Amniotic epithelial cell (primary cell): ENCODE data around the gene PRSS33.

Experiments used
- DNase-seq: peaks from one replicate; pipeline ENCODE4 v3.0.0-alpha.2; 2010; ENCODE audit warnings: low read depth

PRSS33 gene

GRCh38 chr16:2776500-2777139 lies 10.7 kb downstream of the PRSS33 start:
- DNase-seq: no peak

- no peak for DNase-seq
These were observed 11.4 kb downstream of the PRSS33 start for GRCh38 chr16:2775765-2776499.

- DNase-seq: no peak
These were observed 12.1 kb downstream of the PRSS33 start for GRCh38 chr16:2775131-2775716.

GRCh38 chr16:2774161-2774891 lies 13.0 kb downstream of the PRSS33 start:
- DNase-seq: no peak

- DNase-seq: peak; percentile 55
These were observed 14.0 kb downstream of the PRSS33 start for GRCh38 chr16:2773188-2773968.

GRCh38 chr16:2771496-2772402 lies 15.6 kb downstream of the PRSS33 start:
- no peak for DNase-seq

GRCh38 chr16:2770057-2770951 lies 17.1 kb downstream of the PRSS33 start:
- no peak for DNase-seq

GRCh38 chr16:2769675-2770056 lies 17.7 kb downstream of the PRSS33 start:
- peak; percentile 85 for DNase-seq

- DNase-seq: peak; percentile 41
These were observed 18.2 kb downstream of the PRSS33 start for GRCh38 chr16:2769100-2769529.

- peak; percentile 79 for DNase-seq
These were observed 18.8 kb downstream of the PRSS33 start for GRCh38 chr16:2768403-2769089.

- no peak for DNase-seq
These were observed 19.5 kb downstream of the PRSS33 start for GRCh38 chr16:2767891-2768290.

- DNase-seq: no peak
These were observed 20.1 kb downstream of the PRSS33 start for GRCh38 chr16:2767140-2767731.

- DNase-seq: no peak
These were observed 20.8 kb downstream of the PRSS33 start for GRCh38 chr16:2766430-2767139.

- DNase-seq: no peak
These were observed 21.6 kb downstream of the PRSS33 start for GRCh38 chr16:2765462-2766404.

GRCh38 chr16:2764718-2765117 lies 22.6 kb downstream of the PRSS33 start:
- DNase-seq: no peak

GRCh38 chr16:2763173-2763572 lies 24.2 kb downstream of the PRSS33 start:
- DNase-seq: no peak

- no peak for DNase-seq
These were observed 24.6 kb downstream of the PRSS33 start for GRCh38 chr16:2762711-2763110.
